ENCODE data around the gene SLC29A1.

Gene SLC29A1

DNA sequence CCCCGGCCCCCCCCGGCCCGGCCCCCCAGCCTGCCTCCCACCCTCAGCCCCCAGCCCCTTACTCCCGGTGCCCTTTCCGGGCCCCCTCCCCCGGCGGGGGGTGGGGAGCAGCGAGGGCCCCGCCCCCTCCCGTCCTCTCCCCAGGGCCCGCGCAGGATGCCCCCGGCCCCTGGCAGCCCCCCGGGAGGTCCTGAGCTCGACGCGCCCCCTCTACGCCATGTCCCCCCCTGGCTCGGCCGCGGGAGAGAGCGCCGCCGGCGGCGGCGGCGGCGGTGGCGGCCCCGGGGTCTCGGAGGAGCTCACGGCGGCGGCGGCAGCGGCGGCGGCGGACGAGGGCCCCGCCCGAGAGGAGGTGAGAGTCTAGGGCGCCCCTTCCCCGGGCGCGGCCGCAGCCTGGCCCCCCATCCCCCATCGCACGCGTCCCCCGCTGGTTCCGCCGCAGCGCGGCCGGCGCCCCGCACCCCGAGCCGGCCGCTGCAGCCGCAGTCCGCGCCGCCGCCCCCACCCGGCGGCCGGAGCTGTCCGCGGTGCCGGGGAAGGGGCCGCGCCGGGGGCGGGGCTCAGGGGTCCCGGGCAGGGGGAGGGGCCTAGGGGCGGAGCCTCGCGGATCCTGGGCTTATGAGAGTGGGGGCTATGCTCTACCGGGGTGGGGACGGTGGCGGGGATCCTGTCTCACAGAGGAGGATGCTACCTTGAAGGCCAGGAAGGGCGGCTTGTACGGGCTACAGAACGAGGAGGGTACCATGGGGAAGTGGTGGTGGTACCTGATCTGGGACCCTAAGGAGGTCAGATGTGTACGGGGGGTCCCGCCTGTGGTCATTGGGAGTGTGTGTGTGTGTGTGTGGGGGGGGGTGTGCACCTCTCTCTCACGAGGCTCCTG is 47.4 kb downstream of the SLC29A1 start:
- no peak for DNase-seq

- no peak for DNase-seq
Observed at GRCh38 chr6:44271406-44271723, 48.0 kb downstream of the SLC29A1 start.

DNA sequence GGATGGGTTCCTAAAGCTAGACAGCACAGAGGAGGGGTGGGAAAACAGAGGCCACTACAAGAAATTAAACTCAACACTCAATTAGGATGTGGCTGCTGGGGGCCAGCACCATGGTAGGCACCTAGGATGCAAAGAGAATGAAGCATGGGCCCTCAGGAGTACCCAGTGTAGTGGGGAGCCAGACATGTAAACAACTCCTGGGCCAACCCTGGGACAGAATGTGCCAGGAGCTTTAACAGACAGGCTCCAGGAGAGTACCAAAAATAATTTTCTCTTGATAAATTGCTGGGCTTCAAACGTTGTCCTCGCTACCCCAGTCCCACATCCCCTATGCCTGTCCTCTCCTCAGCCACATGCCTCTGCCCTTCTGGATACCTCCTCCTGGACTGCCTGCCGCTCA is 48.5 kb downstream of the SLC29A1 start:
- no peak for DNase-seq

DNA sequence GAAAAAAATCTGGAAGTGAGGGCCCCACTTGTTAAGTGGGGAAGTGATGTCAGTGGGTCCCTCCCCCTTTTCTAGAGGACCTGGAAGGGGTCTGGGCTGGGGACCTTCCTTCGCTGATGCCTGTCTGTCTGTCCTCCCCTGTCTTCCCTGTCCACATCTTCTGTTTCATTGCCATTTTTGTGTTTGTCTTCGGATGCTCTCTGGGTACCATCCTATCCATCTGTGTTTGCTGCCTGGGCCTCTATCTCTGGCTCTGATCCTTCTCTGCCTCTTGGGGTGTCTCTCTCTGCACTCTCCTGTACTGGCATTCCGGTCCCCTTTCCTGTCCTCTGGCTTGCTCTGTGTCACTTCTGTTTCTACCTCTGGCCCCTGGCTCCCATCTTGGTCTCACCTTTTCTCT is 49.1 kb downstream of the SLC29A1 start:
- no peak for DNase-seq

DNA sequence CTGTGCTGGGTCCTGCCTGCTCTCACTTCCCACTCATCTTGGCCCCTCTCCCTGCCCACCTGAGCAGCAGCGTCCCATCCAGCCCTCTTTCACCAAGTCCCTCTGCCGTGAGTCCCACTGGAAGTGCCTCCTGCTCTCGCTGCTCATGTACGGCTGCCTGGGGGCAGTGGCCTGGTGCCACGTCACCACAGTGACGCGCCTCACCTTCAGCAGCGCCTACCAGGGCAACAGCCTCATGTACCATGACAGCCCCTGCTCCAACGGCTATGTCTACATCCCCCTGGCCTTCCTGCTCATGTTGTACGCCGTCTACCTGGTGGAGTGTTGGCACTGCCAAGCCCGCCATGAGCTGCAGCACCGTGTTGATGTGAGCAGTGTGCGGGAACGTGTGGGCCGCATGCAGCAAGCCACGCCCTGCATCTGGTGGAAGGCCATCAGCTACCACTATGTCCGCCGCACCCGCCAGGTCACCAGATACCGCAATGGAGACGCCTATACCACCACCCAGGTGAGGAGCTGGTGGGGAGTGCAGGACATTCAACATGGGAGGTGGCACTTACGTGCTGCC is 49.7 kb downstream of the SLC29A1 start:
- no peak for DNase-seq

DNA sequence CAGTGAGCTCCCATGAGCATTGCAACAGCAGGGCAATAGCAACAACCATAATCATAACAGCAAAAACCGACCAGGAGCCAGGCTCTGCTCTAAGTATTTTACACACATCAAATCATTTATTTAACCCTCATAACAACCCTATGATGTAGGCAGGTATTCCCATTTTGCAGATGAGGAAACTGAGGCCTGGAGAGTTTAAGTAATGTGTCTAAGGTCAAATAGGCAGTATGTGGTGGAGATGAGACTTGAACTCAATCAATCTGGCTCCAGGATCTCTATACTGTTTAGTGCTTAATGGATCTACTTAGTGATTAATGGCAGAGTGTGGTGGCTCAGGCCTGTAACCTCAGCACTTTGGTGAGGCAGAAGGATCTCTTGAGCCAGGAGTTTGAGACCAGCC is 50.2 kb downstream of the SLC29A1 start:
- no peak for DNase-seq

GRCh38 chr6:44275271-44275748 is 51.9 kb downstream of the SLC29A1 start:
- no peak for DNase-seq

DNA sequence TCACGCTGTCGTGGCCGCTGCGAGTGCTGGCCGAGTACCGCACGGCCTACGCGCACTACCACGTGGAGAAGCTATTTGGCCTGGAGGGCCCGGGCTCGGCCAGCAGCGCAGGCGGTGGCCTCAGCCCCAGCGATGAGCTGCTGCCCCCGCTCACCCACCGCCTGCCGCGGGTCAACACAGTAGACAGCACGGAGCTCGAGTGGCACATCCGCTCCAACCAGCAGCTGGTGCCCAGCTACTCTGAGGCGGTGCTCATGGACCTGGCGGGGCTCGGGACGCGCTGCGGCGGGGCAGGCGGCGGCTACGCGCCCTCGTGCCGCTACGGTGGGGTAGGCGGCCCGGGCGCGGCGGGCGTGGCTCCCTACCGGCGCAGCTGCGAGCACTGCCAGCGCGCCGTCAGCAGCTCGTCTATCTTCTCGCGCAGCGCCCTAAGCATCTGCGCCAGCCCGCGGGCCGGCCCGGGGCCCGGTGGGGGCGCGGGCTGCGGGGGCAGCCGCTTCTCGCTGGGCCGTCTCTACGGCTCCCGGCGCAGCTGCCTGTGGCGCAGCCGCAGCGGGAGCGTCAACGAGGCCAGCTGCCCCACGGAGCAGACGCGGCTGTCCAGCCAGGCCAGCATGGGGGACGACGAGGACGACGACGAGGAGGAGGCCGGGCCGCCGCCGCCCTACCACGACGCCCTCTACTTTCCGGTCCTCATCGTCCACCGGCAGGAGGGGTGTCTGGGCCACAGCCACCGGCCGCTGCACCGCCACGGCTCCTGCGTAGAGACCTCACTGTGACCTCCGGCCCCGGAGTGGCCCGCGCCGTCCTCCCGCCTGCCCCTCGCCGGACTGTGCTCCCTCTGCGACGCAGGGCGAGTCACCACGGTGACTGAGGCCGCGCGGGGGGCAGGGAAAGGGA is 52.6 kb downstream of the SLC29A1 start:
- peak in 1 of 3 donors; percentile 53 for DNase-seq

GRCh38 chr6:44276667-44277640 is 53.6 kb downstream of the SLC29A1 start:
- DNase-seq: no peak

DNA sequence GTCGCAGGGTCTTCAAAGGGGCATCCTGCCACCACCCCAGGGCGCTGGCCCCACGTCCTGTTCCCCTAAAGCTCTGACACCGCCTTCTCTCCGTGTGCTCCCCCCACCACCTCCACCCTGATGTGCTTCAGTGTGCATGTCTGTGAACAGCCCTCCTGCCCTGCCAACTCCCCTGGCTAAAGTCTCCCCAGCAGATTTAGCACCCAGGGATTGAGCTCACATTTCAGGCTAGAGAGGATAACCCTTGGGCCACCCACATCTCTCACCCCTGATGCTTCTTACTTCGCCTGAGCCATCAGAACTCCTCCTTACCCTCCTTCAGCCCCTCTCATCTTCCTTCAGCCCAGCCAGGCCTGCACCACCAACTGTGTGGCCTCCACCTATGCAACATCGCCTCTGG is 54.4 kb downstream of the SLC29A1 start:
- no peak for DNase-seq

GRCh38 chr6:44278315-44278714 is 54.9 kb downstream of the SLC29A1 start:
- no peak for DNase-seq

GRCh38 chr6:44278774-44279697 is 55.6 kb downstream of the SLC29A1 start:
- DNase-seq: peak; percentile 75 to 80 (median 78)

All from suppressor macrophage treated with lipopolysaccharide for 1 hour (primary cell).